Dendritic cell treated with granulocyte-macrophage colony-stimulating factor and Interleukin-4, amounts not matched to agents 40 ng/mL and 50 ng/mL, for 4 days (primary cell): ENCODE data around the gene CASTOR2.
"Not testable (repeated sequence)": the region's sequence is repeated elsewhere in the genome, so short reads cannot be mapped to it uniquely, and the experiment has no call there.

Experiments
- H3K27ac Mint-ChIP-seq: one replicate; pipeline ENCODE4 v1.8.0; 2022; ENCODE audit warnings: mild to moderate bottlenecking, mixed read lengths
- H3K27me3 Mint-ChIP-seq: one replicate; pipeline ENCODE4 v1.8.0; 2022; ENCODE audit warnings: mild to moderate bottlenecking, mixed read lengths
- H3K36me3 Mint-ChIP-seq: one replicate; pipeline ENCODE4 v1.8.0; 2022; ENCODE audit warnings: low read depth, mixed read lengths
- H3K4me1 Mint-ChIP-seq: one replicate; pipeline ENCODE4 v1.8.0; 2022; ENCODE audit warnings: low read depth, mixed read lengths
- H3K4me3 Mint-ChIP-seq: one replicate; pipeline ENCODE4 v1.8.0; 2022; ENCODE audit warnings: mild to moderate bottlenecking, moderate library complexity, mixed read lengths
- H3K9me3 Mint-ChIP-seq: one replicate; pipeline ENCODE4 v1.8.0; 2022; ENCODE audit warnings: mixed read lengths
- intact Hi-C: fragments of 100-400 bp; cut with micrococcal nuclease; formaldehyde crosslinking; loops from one replicate; pipeline ENCODE4 v1.15.0; 2022

CASTOR2 gene

DNA sequence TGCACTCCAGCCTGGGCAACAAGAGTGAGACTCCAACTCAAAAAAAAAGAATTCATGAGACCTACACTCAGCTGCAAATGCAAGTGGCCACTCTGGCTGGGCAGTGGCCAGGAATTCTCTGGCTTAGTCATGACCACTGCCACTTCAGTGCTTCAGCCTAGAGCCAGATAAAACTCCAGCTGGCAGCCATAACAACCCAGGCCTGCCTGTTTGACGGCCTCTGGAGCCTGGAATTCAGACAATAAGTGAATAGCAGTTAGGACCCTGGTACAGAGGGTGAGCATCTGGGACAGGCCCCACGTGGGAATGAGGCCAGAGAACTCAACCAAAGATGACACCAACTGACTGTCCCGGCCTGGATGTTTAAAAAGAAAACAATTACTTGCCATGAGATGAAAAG lies 90.2 kb downstream of the CASTOR2 start:
- H3K4me3 Mint-ChIP-seq = no peak overlapping the region
- no peaks in the 10 kb centered on the region for H3K27me3 Mint-ChIP-seq
- no peaks in the 10 kb centered on the region for H3K4me1 Mint-ChIP-seq
- intact Hi-C loops = no loop called here
- no peak overlapping the region for H3K27ac Mint-ChIP-seq
- peaks cover 98% of the 10 kb centered on the region for H3K36me3 Mint-ChIP-seq
- no peaks in the 10 kb centered on the region for H3K9me3 Mint-ChIP-seq

DNA sequence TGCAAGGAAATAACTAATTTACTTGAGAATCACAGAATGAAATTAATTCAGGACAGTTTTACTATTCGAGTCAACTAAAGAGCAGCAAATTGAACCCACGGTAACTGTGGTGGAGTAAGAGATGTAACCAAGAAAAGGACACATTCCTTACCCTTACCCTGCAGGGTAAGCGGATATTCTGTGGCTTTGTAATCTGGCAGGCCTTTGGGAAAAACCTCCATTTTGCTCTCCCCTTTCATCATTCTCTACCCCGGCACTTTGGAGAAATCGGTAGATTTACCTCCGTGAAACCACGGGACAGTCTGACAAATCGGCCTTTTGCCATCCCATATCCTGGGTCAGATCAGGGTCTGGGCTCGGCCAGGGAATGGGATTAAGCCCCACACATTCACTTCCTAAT lies 90.7 kb downstream of the CASTOR2 start:
- Mint-ChIP-seq H3K4me1 (no peaks in the 10 kb centered on the region), H3K36me3 (peaks cover 98% of the 10 kb centered on the region), H3K9me3 (no peaks in the 10 kb centered on the region), H3K4me3 (no peak overlapping the region), H3K27me3 (no peaks in the 10 kb centered on the region), H3K27ac (no peak overlapping the region)
- intact Hi-C loops = no loop called here

DNA sequence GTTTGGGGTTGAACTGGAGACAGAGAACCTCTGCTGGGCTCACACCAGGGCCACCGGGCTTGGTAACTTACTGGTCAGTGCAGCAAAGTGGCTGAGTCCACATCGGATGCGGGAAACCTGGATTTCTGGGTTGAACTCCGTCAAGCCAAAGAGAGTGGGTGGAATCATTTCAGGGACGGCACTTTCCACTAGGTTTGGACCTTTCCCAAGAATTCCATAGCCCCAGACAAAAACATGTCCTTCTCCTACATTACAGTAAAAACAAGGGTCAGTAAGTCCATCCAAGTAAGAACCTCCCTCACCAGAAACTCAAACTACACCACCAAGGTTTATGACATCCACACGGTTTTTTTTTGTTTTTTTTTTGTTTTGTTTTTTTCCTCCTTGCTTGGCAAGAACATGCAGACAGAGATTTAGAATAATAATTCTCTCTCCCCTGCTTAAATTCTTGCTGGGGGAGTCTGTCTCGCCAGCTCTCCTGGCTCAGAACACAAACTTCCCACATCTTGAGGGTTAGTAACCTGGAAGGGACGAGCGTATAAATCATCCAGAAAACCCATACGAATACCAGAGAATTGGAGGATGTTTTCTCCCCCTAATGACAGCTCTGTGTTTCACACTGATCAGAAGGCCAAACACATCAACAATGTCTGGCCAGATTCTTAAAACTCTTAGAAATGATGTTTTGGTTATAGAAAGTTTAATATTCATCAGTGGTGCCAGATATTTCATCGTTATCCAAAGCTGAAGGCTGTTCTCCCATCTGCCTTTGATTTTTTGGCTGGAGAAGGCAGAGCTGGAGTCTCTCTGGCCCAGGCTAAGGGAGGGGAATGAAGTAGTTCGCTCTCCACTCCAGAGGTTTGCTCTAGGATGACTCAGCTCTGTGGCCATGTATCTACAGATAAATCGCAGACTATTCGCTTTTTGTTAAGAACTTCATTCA lies 91.6 kb downstream of the CASTOR2 start:
- Mint-ChIP-seq H3K27me3 (no peaks in the 10 kb centered on the region), H3K27ac (no peak overlapping the region), H3K4me1 (no peaks in the 10 kb centered on the region), H3K9me3 (no peaks in the 10 kb centered on the region), H3K36me3 (peaks cover 99% of the 10 kb centered on the region), H3K4me3 (no peak overlapping the region)
- intact Hi-C loops = no loop called here

DNA sequence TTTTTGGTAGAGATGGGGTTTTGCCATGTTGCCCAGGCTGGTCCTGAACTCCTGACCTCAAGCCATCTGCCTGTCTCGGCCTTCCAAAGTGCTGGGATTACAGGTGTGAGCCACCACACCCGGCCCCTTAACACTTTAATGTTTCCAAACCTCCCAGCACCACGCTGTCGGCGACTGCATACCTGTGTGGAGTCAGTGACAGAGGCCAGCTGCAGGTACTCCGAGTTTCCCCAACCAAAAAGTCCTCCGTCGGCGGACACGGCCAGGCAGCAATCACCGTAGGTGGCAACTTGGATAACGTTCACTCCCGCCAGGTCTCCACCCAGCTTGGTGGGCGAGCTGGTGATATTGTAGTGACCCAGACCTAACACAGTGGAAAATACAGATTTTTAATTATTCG lies 93.9 kb downstream of the CASTOR2 start:
- no peak overlapping the region for H3K27ac Mint-ChIP-seq
- no peaks in the 10 kb centered on the region for H3K27me3 Mint-ChIP-seq
- H3K4me1 Mint-ChIP-seq = no peaks in the 10 kb centered on the region
- peaks cover 100% of the 10 kb centered on the region for H3K36me3 Mint-ChIP-seq
- intact Hi-C loops = no loop called here
- no peak overlapping the region for H3K4me3 Mint-ChIP-seq
- H3K9me3 Mint-ChIP-seq = no peaks in the 10 kb centered on the region

DNA sequence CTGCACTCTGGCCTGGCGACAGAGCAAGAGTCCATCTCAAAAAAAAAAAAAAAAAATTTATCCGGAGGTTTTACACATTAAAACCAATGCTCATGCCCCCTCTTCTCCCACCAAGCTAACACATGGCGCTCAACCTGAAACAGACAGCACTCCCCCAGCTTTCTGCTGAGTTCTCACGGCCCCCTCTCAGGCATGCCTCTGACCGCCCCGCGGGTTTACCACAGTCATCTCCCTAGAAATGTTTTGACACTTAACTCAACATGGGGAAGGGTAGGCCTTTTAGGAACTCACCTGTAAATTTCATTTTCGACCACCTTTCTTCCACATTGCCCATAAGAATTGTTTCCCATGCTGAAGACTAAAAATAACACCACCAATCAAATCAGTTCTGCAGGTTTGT lies 99.8 kb downstream of the CASTOR2 start:
- peaks cover 98% of the 10 kb centered on the region for H3K36me3 Mint-ChIP-seq
- no peaks in the 10 kb centered on the region for H3K27me3 Mint-ChIP-seq
- no peaks in the 10 kb centered on the region for H3K9me3 Mint-ChIP-seq
- intact Hi-C loops = no loop called here
- no peak overlapping the region for H3K27ac Mint-ChIP-seq
- H3K4me1 Mint-ChIP-seq = peaks cover 3% of the 10 kb centered on the region
- H3K4me3 Mint-ChIP-seq = no peak overlapping the region

DNA sequence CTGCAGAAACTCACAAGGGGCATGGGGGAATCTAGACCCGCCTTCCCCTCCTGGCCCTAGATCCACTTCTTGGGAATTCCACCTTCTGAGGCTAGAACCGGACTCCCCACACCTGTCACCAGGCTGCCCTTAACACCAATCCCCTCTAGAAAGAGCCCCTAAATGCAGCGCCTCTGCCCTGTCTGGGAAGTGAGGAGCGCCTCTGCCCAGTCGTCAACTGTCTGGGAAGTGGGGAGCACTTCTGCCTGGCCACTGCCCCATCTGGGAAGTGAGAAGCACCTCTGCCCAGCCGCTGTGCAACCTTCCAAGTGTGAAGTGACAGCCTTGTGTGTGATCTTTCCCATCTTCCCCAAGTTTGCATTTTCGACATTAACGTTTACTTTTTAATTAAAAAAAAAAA lies 100.3 kb downstream of the CASTOR2 start:
- Mint-ChIP-seq H3K36me3 (peaks cover 98% of the 10 kb centered on the region), H3K4me3 (no peak overlapping the region), H3K9me3 (no peaks in the 10 kb centered on the region), H3K27me3 (no peaks in the 10 kb centered on the region), H3K27ac (no peak overlapping the region), H3K4me1 (peaks cover 5% of the 10 kb centered on the region)
- intact Hi-C loops = no loop called here

DNA sequence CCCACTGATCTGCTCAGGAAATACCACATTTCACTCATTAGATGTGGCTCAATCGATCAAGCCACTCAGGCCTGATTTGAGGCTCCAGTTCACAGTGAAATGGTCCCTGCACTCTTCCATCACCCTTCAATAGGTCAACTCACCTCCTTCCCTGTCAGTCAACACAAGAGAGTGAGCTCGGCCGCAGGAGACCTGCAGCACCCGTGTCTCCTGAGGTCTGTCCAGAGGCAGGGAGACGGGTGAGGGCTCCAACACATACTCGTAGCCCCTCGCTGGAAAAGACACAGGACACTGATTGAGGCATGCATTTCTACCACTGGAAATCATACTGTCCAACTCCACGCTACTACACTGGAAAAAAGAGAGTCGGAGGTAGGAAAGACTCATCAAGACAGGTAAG lies 102.0 kb downstream of the CASTOR2 start:
- Mint-ChIP-seq H3K4me1 (peaks cover 5% of the 10 kb centered on the region), H3K36me3 (peaks cover 93% of the 10 kb centered on the region), H3K27ac (no peak overlapping the region), H3K27me3 (no peaks in the 10 kb centered on the region), H3K9me3 (no peaks in the 10 kb centered on the region), H3K4me3 (no peak overlapping the region)
- intact Hi-C loops = no loop called here

DNA sequence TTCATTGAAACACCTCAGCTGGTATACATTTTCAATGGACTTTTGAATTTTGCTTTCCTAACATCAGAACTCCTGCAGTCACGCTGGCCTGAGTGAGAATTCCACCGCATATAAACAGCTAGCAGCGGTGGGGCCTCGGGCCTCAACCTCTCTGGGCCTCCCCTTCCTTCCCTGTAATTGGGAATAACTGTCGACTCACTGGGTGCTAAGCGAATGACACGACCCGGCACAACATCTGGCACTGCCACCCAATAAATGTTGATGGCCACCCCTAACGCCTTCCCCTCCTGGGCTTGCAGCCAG lies 108.4 kb downstream of the CASTOR2 start:
- Mint-ChIP-seq H3K36me3 (peaks cover 43% of the 10 kb centered on the region), H3K4me1 (peaks cover 16% of the 10 kb centered on the region), H3K27ac (peak overlapping the region; percentile 91), H3K9me3 (no peaks in the 10 kb centered on the region), H3K4me3 (peak overlapping the region; percentile 99), H3K27me3 (no peaks in the 10 kb centered on the region)
- intact Hi-C loops = no loop called here

DNA sequence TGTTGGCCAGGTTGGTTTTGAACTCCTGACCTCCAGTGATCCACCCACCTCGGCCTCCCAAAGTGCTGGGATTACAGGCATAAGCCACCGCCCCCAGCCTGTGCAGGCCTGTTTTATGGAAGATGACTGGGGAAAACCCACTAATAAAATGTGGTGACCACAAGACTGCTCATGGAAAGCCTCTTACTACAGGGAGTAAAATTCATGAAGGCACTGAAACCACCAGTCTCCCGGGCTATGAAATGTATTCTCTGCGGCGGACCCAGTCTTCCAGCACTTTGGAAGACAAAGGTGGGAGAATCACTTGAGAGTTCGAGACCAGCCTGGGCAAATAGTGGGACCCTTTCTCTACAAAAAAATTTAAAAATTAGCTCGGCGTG lies 109.7 kb downstream of the CASTOR2 start:
- peaks cover 13% of the 10 kb centered on the region for H3K4me1 Mint-ChIP-seq
- H3K27me3 Mint-ChIP-seq, intact Hi-C loops: not testable (repeated sequence)

More for the DNA sequence above, 109.7 kb downstream of the CASTOR2 start:
- H3K4me3 Mint-ChIP-seq = peak overlapping the region; percentile 99
- peaks cover 30% of the 10 kb centered on the region for H3K36me3 Mint-ChIP-seq
- peak overlapping the region; percentile 91 for H3K27ac Mint-ChIP-seq
- not testable (repeated sequence) for H3K9me3 Mint-ChIP-seq
